HG02642 (cell line): ENCODE measurements around the gene DOK1.

Source experiments
- ATAC-seq: cut with Tn5 transposase; IDR thresholded peaks from one replicate; pipeline ENCODE4 v1.9.1; 2021; ENCODE audit warnings: mild to moderate bottlenecking; ENCODE audit not compliant: unreplicated experiment, poor library complexity

The DOK1 gene

DNA sequence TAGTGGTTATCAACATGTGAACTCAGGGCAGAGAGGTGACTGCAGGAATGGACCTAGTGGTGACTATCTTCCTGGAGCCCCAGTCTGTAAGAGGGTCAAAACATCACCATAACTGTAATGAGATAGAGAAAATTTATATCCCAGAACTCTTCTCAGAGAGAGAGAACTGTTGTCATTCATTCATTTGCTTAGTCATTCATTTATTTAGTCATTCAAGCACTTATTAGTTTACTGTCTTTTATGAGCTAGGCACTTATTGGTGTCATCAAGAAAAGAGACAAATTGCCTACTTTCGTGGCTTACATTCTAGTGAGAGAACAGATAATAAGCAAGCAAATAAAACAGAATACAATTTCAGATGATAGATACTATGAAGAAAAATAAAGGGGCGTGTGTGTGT lies 34.1 kb downstream of the DOK1 start:
- ATAC-seq, result no peak

DNA sequence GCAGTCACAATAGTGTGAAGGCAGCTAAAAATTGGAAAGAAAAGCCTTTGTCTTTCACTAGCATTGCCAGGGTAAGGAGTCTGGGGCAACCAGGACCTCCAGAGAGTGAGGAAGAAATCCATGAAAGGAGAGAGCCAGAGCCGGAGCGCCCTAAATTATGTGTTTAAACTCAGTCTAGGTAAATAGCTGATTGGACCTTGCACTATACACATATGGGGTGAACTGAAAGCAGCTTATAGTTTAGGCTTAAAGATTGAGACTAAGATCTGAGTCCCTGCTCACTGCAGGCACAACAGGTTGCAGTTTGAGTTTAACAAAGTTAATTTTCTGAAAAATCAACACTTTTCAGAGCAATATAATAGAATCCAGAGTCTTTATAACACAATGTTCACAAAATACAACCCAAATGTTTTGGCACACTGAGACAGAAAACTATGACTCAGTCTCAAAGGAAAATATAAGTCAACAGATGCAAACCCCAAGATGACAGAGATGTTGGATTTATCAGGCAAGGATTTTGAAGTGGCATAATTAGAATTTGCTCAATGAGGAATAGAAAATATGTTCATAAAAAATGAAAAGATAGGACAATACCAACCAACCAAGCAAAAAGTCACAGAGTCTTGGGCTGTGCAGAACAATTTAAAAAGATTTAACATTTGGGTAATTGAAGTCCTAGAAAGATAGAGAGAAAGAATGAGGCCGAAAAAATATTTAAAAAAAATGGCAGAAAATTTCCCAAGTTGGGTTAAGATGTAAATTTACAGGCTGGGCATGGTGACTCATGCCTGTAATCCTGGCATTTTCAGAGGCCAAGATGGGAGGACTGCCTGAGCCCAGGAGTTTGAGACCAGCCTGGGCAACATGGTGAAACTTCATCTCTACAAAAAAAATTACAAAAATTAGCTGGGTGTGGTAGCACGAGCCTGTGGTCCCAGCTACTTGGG lies 39.6 kb downstream of the DOK1 start:
- no peak for ATAC-seq

DNA sequence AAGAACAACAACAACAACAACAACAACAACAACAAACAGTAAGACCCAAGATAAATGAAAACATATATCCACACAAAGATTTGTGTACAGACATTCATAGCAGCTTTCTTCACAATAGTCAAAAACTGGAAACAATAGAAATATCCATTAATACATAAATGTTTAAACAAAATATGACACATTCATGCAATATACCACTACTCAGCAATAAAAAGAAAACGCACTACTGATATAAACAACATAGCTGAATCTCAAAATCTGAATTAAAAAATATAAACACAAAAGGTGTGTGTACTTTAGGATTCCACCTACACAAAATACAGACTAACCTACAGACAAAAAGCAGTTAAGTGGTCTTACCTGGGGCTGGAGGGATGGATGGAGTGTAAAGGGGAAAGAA lies 42.1 kb downstream of the DOK1 start:
- ATAC-seq, result no peak

DNA sequence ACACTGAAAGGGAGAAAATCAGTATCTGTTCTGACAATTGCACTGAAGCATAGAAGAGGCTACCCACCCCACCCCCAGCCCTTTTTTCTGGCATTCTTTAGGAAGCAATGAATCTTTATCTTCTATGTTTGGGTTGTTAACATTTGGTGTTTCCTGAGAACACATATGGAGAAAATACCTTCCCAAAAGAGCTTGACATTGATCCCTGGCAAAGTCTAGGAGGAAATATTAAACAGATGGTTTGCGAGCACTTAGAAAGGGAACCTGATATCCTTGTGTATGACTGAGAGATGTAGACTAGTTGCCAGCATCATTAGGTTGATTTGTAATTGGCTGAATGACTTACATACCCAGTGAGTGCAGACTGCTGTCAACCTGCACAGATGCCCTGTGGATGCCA lies 42.9 kb downstream of the DOK1 start:
- ATAC-seq, result no peak

DNA sequence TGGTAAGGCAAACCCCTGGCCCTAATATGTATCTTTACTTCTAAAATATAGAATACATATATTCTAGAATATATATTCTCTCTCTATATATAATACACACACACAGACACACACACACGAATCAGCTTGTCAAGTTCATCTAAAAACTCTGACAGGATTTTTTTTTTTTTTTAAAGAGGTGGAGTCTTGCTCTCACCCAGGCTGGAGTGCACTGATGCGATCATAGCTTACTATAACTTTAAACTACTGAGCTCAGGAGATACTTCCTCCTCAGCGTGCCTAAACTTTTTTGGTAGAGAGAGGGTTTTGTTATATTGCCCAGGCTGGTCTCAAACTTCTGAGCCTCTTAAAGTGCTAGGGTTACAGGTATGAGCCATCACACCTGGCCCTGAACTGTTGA lies 45.2 kb downstream of the DOK1 start:
- ATAC-seq, result no peak

DNA sequence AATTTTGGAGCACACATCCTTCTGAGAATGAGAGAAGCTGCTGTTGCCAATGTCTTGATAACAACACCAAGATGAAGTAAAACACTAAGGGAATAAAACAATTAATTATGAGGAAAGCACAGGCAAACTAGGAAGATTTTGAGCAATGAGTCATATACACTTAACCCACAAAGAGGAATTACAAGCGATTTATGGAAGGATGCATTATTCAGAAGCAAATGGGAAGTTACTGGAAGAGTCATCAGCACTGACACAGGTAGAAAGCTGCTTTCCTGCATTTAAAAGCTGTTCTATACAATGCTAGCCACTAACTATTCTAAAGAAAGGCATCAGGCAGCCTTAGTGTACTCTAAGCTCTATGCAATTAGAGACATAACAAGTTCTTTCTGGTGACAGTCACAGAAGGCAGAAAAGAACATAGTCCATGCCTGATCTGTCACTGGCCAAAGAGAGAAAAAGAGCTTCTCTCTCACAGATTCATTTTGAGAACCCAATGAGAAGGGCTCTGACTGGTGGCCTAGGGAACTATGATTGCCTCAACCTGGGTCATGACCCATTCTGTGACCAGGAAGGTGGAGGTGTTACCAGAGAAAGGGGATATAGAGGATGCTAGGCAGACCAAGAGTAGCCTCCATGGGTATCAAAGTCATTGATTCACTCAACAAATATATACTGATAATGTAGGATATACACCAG lies 48.2 kb downstream of the DOK1 start:
- no peak for ATAC-seq

DNA sequence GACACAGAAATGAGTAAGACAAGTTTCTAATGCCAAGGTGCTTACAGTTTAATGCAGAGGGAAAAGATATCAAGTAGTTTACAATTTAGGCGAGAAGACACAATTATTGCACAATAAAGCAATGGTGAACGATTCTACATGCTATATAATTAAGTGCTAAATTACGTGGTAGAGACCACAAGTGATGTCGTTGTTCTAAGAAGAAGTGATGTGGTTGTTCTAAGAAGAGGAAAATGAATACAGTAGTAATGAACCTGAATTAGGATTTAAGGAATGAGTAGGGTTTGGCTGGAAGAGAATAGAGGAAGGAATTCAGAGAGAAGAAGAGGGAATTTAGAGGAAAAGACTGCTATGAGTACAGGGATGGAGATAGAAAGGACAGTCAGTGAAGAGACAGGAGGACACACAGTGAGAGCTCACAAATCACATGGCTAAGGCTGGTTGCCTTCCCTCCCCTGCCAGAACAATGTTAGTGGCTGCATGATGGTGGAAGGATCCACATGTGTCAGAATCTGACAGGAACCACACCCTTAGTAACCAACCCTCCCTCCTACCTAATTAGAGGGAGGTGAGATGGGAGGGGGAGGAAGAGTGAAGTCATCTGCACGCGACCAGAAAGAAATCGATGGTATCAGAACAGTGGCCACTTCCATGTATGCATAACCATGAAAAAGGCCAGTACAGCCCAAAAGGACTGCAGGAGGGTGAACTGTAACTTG lies 48.9 kb downstream of the DOK1 start:
- no peak for ATAC-seq

DNA sequence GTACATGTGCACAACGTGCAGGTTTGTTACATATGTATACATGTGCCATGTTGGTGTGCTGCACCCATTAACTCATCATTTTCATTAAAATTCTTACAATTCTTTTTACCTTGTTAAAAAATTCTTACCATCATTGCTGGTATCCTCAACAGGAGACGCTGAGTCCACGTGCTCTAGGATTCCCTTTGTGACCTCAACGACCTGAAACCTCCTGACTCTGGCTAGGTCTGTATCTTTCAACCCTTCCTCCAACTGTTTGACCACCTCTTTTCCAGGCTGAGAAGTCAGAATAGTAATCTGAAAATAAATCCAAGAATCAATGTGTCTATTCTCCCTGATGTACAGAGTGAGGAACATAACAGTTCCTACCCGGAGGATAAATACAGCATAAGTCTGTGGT lies 52.4 kb downstream of the DOK1 start:
- no peak for ATAC-seq
